ENCODE measurements around the gene OR2V1.
"Not testable (repeated sequence)": the region's sequence is repeated elsewhere in the genome, so short reads cannot be mapped to it uniquely, and the experiment has no call there.

The OR2V1 gene

DNA sequence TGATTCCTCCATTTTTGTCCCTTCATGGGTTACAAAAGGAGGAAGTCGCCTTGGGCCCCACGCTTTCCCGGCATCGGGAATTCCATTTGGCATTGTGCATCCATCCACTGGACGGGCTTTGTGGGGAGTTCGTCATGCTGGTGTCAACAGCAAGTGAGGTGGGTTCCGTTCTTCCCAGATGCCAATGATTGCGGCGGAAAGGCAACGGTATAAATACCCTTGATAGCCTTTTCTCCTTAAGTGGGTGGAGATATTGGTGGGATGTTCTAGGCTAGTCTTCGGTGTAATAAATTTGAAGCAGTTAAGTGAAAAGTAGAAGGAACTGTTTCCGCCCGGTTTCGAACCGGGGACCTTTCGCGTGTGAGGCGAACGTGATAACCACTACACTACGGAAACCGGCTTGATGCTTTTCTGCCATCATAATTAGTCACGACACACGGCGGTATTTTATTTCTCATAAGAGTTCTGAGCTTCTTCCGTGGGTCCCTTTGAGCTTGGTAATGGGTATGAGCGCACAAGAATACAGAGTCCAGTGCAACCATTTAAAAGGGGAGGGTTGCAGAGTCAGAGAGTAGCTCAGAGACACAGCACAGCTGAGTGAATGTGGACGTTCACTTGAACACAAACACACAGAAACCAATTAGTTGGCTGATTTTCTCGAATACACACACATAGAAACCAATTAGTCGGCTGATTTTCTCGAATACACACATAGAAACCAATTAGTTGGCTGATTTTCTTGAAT is 28.9 kb downstream of the OR2V1 start:
- not testable (repeated sequence) for DNase-seq

GRCh38 chr5:181101030-181101641 is 29.8 kb downstream of the OR2V1 start:
- not testable (repeated sequence) for DNase-seq

DNA sequence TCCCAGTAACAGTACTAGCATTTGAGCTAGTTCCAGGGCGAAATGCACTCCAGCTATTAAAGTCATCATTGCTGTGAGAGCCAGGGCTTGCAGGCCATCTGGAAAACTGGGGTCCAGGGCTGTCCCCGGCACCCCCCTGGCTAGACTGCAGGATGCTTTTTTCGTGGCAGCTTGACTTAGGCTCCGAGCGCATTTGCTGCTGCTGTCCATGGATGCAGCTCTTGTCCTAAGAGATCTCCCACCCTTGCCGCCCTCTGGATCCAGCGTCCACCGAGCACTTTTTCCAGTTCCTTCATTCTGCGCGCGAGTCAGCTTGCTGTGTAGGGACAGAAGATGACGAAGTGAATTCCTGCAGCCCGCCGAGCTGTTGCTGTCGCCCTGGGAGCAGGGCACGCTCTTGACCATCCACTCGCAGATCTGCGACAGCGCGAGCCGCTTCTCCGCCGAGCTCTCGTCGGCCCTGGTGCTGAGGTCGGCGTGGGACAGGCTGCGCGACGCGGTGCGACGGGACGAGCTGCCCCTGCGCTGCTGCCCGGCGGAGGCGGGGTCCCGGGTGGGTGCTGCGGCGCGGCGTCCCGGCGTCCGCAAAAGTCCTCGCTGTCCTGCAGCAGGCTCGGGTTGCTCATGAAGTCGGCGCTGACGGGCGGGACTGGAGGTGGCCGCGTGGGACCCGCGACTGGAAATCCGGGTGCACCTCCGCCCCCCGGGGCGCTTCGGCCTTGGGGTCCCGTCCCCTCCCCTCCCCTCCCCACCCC is 30.7 kb downstream of the OR2V1 start:
- DNase-seq: no peak

- no peak for DNase-seq
Observed at GRCh38 chr5:181099602-181100086, 31.3 kb downstream of the OR2V1 start.

GRCh38 chr5:181098762-181099601 is 32.0 kb downstream of the OR2V1 start:
- DNase-seq: no peak

GRCh38 chr5:181097759-181098491 is 33.0 kb downstream of the OR2V1 start:
- DNase-seq: not testable (repeated sequence)

- DNase-seq: not testable (repeated sequence)
Observed at GRCh38 chr5:181097383-181097753, 33.6 kb downstream of the OR2V1 start.

DNA sequence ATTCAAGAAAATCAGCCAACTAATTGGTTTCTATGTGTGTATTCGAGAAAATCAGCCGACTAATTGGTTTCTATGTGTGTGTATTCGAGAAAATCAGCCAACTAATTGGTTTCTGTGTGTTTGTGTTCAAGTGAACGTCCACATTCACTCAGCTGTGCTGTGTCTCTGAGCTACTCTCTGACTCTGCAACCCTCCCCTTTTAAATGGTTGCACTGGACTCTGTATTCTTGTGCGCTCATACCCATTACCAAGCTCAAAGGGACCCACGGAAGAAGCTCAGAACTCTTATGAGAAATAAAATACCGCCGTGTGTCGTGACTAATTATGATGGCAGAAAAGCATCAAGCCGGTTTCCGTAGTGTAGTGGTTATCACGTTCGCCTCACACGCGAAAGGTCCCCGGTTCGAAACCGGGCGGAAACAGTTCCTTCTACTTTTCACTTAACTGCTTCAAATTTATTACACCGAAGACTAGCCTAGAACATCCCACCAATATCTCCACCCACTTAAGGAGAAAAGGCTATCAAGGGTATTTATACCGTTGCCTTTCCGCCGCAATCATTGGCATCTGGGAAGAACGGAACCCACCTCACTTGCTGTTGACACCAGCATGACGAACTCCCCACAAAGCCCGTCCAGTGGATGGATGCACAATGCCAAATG is 34.1 kb downstream of the OR2V1 start:
- DNase-seq: not testable (repeated sequence)

DNA sequence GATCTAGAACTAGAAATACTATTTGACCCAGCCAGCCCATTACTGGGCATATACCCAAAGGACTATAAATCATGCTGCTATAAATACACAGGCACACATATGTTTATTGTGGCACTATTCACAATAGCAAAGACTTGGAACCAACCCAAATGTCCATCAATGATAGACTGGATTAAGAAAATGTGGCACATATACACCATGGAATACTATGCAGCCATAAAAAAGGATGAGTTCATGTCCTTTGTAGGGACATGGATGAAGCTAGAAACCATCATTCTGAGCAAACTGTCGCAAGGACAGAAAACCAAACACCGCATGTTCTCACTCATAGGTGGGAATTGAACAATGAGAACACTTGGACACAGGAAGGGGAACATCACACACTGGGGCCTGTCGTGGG is 35.8 kb downstream of the OR2V1 start:
- not testable (repeated sequence) for DNase-seq

- DNase-seq: no peak
Observed at GRCh38 chr5:181092428-181092827, 38.5 kb downstream of the OR2V1 start.

- DNase-seq: no peak
Observed at GRCh38 chr5:181088289-181088688, 42.7 kb downstream of the OR2V1 start.

- DNase-seq: no peak
Observed at GRCh38 chr5:181087309-181087708, 43.7 kb downstream of the OR2V1 start.

DNA sequence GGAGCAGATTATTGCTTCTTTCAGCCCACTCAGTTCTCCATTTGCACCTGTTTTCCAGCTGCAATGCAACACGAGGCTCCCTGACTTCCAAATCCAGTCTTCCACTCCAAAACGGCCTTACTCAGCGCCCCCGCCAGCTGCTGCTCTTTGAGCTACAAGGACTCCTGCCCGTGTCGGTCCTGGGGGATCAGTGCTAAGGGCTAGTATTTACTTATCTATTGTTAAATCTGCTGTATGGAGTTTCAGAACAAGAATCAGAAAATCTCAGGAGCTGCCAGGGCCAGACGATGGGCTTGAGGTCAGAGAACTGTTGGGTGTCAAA is 44.1 kb downstream of the OR2V1 start:
- DNase-seq: no peak

GRCh38 chr5:181086026-181086883 is 44.7 kb downstream of the OR2V1 start:
- no peak for DNase-seq

DNA sequence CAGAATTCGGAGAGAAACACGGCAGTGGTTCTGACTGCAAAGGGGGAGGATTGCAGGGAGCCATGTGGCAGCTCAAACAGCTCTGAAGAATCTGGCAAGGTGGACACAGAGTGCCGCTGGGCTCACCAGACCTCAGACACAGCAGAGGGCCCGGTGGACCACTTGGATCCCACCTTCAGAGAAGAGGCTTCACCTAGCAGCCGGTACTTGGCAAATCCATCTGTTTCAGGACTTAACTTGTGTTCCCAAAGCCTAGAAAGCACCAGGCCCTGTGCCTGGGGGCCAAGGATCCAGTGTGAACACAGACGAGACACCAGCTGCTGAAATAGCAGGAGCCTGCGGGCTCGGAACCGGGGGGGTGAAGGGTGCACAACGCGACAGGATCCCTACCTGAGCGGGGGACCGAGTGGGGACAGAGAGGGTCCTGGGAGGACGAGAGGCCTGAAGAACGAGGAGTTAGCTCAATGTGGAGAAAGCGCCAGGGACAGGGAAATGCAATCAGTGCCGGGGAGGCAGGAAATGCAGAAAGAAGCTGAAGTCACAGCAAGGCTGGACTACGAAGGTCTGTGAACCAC is 46.3 kb downstream of the OR2V1 start:
- DNase-seq: no peak

GRCh38 chr5:181081989-181082388 is 49.0 kb downstream of the OR2V1 start:
- no peak for DNase-seq

DNA sequence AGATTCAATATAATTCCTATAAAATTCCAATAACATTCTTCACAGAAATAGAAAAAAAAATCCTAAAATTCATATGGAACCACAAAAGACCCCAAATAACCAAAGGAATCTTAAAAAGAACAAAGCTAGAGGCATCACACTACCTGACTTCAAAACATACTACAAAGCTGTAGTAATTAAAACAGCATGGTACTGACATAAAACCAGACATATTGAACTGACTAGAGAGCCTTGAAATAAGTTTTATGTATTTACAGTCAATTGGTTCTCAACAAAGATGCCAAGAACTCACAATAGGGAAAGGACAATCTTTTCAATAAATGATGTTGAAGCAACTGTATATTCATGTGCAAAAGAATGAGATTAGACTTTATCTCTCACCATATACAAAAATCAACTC is 54.0 kb downstream of the OR2V1 start:
- DNase-seq: no peak

All from CD4-positive, alpha-beta T cell treated with Interleukin-6 for 4 hours (primary cell).